Suprapubic skin (tissue), 4 donors: ENCODE measurements around the gene RESF1. TPM values are rescaled to one million over a fixed set of nuclear protein-coding genes. Genes with fewer than 3 reads are reported as not detected.
"Not testable (repeated sequence)": the region's sequence is repeated elsewhere in the genome, so short reads cannot be mapped to it uniquely, and the experiment has no call there.

Experiments used
- DNase-seq, 2 donors: peaks; one replicate each; pipeline ENCODE4 v3.0.0-alpha.2; 2019; ENCODE audit warnings: low spot score in 2 of 2
- H3K27ac ChIP-seq: fragments of 200-600 bp; sonication (generic); one replicate; pipeline ENCODE4 v1.5.1; 2019
- H3K27me3 ChIP-seq: fragments of 200-600 bp; sonication (generic); one replicate; pipeline ENCODE4 v1.5.1; 2019
- H3K36me3 ChIP-seq: fragments of 200-600 bp; sonication (generic); one replicate; pipeline ENCODE4 v1.5.1; 2019
- H3K4me1 ChIP-seq: fragments of 200-600 bp; sonication (generic); one replicate; pipeline ENCODE4 v1.5.1; 2019
- H3K4me3 ChIP-seq: fragments of 200-600 bp; sonication (generic); one replicate; pipeline ENCODE4 v1.5.1; 2019; ENCODE audit warnings: mild to moderate bottlenecking
- H3K9me3 ChIP-seq: fragments of 200-600 bp; sonication (generic); one replicate; pipeline ENCODE4 v1.5.1; 2019
- EP300 ChIP-seq: sonication (generic); formaldehyde crosslinking; IDR thresholded peaks from one replicate; pipeline ENCODE4 v1.6.1; 2017; ENCODE audit warnings: antibody characterized with exemption
- POLR2A ChIP-seq, 2 donors: fragments of 450-650 bp; IDR thresholded peaks; one replicate each; pipeline ENCODE4 v1.6.1; 2017; ENCODE audit warnings: antibody characterized with exemption in 2 of 2, mild to moderate bottlenecking in 2 of 2, moderate library complexity in 2 of 2
- POLR2AphosphoS5 ChIP-seq, 3 donors: sonication (generic); formaldehyde crosslinking; IDR thresholded peaks; one replicate each; pipeline ENCODE4 v1.6.1; 2017; ENCODE audit warnings: antibody characterized with exemption in 3 of 3
- WGBS: methylation state at CpG from one replicate; pipeline ENCODE4 v1.1.5; 2018; 5-methylcytosine and 5-hydroxymethylcytosine counted together
- total RNA-seq, 4 donors: library from RNA; depleted of rRNA; stranded (reverse); fragments of >200 nt; gene quantifications; one replicate each; pipeline ENCODE4 v1.1.0, GENCODE V29; 2016
- TF ChIP-seq, protein P1 (sequence below), 2 donors: fragments of 200-600 bp in 1 of 2; fragments of 450-650 bp in 1 of 2; sonication (generic) in 1 of 2; IDR thresholded peaks; one replicate each; pipeline ENCODE4 v1.5.1; 2016 to 2019; ENCODE audit warnings: antibody characterized with exemption in 2 of 2, mild to moderate bottlenecking in 1 of 2, moderate library complexity in 1 of 2

RESF1 gene
- total RNA-seq, 4 donors from 2014 or later = 58.0 to 115 (median 69.8) TPM

DNA sequence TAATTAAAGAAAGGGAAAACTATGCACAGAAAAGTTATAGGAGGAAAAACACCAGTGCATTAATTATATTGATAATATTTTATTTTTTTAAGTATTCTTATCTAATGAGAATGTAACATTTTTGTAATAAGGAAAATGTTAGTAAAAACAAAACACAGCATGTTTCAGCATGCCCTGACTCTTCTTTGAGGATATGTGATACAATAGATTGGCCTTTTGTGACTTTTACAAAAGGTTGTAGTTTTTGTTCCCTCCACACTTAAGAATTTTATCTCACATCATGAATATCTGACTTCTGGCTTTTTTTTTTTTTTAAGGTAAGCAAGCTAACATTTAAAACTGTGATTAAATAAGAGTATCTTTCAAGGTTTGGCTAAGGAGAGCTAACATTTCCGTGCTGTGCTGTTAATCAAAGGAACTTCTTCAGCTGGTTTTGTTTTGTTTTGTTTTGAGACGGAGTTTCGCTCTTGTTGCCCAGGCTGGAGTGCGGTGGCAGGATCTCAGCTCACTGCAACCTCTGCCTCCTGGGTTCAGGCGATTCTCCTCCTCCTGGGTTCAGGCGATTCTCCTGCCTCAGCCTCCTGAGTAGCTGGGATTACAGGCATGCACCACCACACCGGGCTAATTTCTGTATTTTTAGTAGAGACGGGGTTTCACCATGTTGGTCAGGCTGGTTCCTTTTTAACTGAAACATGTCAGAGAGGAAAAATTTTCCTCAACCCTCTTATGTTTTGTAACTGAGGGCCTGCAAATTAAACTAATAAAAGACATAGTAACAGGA, 30.8 kb upstream of the RESF1 start:
- H3K36me3 ChIP-seq = no peaks in the 10 kb centered on the region
- TF ChIP-seq EP300 = no peak
- no peak for TF ChIP-seq POLR2AphosphoS5 (IDR thresholded peaks at IDR 0.05)

DNA sequence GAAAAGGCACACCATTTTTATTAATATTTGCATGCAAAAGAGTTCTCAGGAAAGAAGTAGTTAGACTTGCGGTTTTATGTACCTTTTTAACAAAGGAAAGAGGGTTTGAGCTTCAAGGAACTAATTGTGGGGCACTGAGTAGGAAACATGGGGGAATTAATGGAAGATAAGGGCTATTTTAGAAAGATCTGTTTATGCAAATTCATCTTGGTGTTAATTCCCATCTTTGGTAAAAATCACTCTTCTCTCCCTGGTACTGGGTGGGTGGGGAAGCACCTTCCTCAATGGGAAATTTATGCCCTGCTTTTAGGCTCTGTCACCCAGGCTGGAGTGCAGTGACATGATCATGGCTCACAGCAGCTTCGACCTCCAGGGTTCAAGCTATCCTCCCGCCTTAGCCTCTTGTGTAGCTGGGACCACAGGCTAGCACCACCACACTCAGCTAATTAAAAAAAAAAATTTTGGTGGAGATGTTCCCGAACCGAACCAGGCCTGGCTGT, 30.1 kb upstream of the RESF1 start:
- Histone ChIP-seq H3K36me3 (no peaks in the 10 kb centered on the region), H3K27ac (no peak overlapping the region)

More for the DNA sequence above, 30.8 kb upstream of the RESF1 start:
- Histone ChIP-seq H3K4me3 (no peak overlapping the region), H3K9me3 (peaks cover 2% of the 10 kb centered on the region), H3K4me1 (no peaks in the 10 kb centered on the region), H3K27ac (no peak overlapping the region), H3K27me3 (no peaks in the 10 kb centered on the region)
- no peak for DNase-seq
- WGBS = 95% methylated on average over 8 of the region's 8 CpGs

DNA sequence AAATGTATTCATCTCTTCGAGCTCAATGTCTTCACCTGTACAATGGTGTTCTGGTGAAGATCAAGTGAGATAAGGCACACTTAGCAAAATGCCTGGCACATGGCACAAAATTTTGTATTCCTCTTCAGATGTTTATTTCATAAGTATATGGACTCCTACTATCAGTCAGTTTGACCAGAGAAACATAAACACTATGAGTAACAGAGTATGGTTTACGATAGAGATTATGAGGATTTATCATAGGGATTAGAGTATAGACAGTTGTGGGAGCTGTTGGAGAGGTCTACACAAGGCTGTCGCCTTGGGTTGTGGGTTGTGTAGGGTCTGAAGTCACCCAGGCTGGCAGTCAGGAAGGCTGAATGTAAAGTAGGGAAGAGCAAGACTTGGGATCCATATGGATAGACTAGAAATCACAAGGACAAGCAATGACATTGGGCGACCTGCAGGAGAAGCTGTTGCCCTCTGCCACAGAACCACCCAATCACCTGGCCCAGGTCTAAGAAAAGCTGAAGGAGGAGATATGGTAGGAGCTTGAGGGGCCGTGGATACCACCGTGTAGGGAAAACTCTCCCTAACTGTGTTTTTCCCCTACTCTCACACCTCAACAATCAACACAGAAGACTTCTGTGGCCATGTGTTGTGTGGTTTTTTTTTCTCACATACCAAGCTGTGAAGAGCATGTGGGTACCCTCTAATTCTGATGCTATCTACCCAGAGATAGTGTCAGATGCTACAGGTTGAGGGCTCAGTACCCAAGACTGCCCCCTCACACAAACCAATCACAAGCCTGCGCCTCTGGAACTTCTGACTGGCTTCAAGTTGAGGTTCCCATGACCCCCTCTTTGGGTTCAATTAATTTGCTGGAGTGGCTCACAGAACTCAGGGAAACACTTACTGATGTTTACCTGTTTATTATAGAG, 27.2 kb upstream of the RESF1 start:
- no peaks in the 10 kb centered on the region for H3K36me3 ChIP-seq
- no peak overlapping the region for H3K27ac ChIP-seq
- no peak for DNase-seq
- no peaks in the 10 kb centered on the region for H3K4me1 ChIP-seq
- H3K27me3 ChIP-seq = no peaks in the 10 kb centered on the region
- H3K9me3 ChIP-seq = no peaks in the 10 kb centered on the region
- 80% methylated on average over 7 of the region's 7 CpGs for WGBS
- no peak for TF ChIP-seq POLR2A (IDR thresholded peaks at IDR 0.05)
- TF ChIP-seq POLR2AphosphoS5 (IDR thresholded peaks at IDR 0.05) = no peak
- TF ChIP-seq, protein P1, sequence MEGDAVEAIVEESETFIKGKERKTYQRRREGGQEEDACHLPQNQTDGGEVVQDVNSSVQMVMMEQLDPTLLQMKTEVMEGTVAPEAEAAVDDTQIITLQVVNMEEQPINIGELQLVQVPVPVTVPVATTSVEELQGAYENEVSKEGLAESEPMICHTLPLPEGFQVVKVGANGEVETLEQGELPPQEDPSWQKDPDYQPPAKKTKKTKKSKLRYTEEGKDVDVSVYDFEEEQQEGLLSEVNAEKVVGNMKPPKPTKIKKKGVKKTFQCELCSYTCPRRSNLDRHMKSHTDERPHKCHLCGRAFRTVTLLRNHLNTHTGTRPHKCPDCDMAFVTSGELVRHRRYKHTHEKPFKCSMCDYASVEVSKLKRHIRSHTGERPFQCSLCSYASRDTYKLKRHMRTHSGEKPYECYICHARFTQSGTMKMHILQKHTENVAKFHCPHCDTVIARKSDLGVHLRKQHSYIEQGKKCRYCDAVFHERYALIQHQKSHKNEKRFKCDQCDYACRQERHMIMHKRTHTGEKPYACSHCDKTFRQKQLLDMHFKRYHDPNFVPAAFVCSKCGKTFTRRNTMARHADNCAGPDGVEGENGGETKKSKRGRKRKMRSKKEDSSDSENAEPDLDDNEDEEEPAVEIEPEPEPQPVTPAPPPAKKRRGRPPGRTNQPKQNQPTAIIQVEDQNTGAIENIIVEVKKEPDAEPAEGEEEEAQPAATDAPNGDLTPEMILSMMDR (IDR thresholded peaks at IDR 0.05) = no peak
- no peak for TF ChIP-seq EP300
- H3K4me3 ChIP-seq = no peak overlapping the region

More for the DNA sequence above, 30.1 kb upstream of the RESF1 start:
- Histone ChIP-seq H3K27me3 (no peaks in the 10 kb centered on the region), H3K9me3 (no peaks in the 10 kb centered on the region), H3K4me3 (no peak overlapping the region), H3K4me1 (no peaks in the 10 kb centered on the region)
- WGBS = 89% methylated on average over 5 of the region's 5 CpGs
- TF ChIP-seq, protein P1 (IDR thresholded peaks at IDR 0.05) = no peak
- no peak for TF ChIP-seq EP300
- no peak for DNase-seq

DNA sequence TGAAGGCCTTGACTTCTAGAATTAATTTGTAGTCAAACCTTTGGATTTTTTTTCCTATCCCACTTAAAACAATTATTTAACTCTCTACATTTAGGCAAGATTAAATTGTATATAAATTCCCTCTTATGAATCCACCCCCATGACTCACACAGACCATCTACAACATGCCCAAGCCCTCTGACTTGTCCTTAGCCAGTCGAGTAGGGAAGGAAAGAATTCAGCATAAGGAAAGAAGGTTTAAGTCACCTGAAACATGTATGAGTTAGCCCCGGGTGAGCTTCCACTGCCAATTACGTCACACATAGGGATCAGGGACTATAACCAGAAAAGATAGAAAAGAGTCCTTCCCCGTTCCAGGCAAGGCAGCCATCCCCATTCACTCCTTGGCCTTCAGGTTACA, 14.9 kb upstream of the RESF1 start:
- Histone ChIP-seq H3K4me1 (no peaks in the 10 kb centered on the region), H3K27me3 (no peaks in the 10 kb centered on the region), H3K9me3 (no peaks in the 10 kb centered on the region), H3K27ac (no peak overlapping the region), H3K4me3 (no peak overlapping the region), H3K36me3 (peaks cover 4% of the 10 kb centered on the region)
- DNase-seq = no peak
- TF ChIP-seq POLR2AphosphoS5 (IDR thresholded peaks at IDR 0.05) (no peak), POLR2A (IDR thresholded peaks at IDR 0.05) (no peak), EP300 (no peak)
- TF ChIP-seq, protein P1 (IDR thresholded peaks at IDR 0.05) = no peak
- 87% methylated on average over 4 of the region's 4 CpGs for WGBS

DNA sequence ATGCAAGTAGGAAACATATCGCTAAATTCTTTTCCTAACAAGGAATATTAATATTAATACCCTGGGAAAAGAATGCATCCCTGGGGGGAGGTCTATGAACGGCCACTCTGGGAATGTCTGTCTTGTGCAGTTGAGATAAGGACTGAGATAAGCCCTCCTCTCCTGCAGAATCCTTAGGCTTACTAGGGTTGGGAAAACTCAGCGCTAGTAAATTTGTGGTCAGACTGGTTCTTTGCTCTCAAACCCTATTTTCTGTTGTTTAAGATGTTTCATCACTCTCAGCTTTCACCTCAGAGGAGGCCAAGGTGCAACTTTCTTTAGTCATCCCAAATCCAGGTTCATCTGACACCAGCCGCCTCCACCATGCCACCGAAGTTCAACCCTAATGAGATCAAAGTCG, 11.2 kb upstream of the RESF1 start:
- Histone ChIP-seq H3K36me3 (no peaks in the 10 kb centered on the region), H3K9me3 (no peaks in the 10 kb centered on the region), H3K4me3 (no peak overlapping the region), H3K27ac (no peak overlapping the region), H3K4me1 (no peaks in the 10 kb centered on the region), H3K27me3 (no peaks in the 10 kb centered on the region)
- 90% methylated on average over 6 of the region's 6 CpGs for WGBS
- DNase-seq = no peak
- TF ChIP-seq, protein P1 (IDR thresholded peaks at IDR 0.05) = no peak
- no peak for TF ChIP-seq EP300
- no peak for TF ChIP-seq POLR2A (IDR thresholded peaks at IDR 0.05)
- no peak for TF ChIP-seq POLR2AphosphoS5 (IDR thresholded peaks at IDR 0.05)

DNA sequence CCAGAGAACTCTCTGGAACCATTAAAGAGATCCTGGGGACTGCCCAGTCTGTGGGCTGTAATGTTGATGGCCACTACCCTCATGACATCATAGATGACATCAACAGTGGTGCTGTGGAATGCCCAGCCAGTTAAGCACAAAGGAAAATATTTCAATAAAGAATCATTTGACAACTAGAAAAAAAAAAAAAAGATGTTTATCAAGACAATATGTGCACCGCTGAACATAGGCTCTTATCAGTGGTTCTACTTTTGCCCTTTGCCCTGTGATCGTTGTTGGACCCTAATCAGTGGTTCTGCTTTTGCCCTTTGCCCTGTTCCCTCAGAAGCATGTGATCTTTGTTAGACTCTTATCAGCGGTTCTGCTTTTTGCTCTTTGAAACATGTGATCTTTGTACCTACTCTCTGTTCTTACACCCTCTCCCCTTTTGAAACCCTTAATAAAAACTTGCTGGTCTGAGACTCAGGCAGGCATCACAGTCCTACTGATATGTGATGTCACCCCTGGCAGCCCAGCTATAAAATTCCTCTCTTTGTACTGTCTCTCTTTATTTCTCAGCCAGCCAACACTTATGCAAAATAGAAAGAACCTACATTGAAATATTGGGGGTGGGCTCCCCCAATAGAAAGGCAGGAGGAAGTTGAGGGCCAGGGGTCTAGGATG, 10.4 kb upstream of the RESF1 start:
- H3K4me3 ChIP-seq, H3K36me3 ChIP-seq, H3K27me3 ChIP-seq, H3K4me1 ChIP-seq, H3K9me3 ChIP-seq, DNase-seq, H3K27ac ChIP-seq: not testable (repeated sequence)
- 89% methylated on average over 3 of the region's 3 CpGs for WGBS
